ENCODE results near the gene NCK2. TPM values are rescaled to one million over a fixed set of nuclear protein-coding genes. Genes with fewer than 3 reads are reported as not detected.

NCK2 gene
- total RNA-seq, 1 donor from 2014 or later, result 90.0 TPM

DNA sequence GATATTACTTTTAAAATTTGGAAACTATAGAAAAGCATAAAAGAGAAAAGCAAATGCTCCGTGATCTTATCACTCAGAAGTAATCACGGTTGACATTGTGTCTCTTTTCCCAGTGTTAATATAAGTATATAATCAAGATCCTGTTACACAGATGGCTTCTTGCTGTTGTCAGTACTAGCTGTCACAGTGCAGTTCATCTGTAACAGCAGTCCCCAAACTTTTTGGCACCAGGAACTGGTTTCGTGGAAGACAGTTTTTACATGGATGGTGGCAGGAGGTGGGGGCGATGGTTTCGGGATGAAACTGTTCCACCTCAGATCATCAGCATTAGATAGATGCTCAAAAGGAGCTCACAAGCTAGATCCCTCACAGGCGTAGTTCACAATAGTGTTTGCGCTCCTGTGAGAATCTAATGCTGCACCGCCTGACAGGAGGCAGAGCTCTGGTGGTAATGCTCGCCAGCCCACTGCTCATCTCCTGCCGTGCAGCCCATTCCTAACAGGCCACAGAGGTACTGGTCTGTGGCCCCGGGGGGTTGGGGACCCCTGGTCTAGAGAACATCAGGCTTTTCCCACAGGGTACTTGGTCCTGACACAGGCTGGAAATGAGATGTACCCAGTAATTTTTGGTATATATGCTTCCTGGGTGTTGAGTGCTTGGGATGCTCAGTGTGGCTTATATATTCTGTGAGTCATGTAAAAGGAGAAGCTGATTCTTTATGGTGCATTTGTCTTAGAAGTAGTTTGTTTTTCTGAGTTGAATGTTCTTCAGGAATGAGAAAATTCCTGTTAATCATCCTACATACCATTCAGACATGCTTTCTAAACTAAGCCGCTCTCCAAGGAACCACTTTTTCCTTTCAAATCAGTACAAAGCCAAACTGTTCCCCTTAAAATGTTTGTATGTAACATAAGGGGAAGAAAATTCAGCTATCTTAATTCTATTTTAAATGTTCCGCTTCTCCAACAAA, 121.8 kb downstream of the NCK2 start:
- Histone ChIP-seq H3K27me3 (ENCODE audit: control insufficient read depth, insufficient read depth, low read length) (no peaks in the 10 kb centered on the region), H3K36me3 (ENCODE audit: control insufficient read depth, insufficient read depth, low read length) (peaks cover 3% of the 10 kb centered on the region), H3K4me3 (ENCODE audit: low read depth, low read length) (no peak overlapping the region)
- DNase-seq (ENCODE audit: low read depth) (peak; percentile 43), FAIRE-seq (no peak)
- TF ChIP-seq, protein P1, sequence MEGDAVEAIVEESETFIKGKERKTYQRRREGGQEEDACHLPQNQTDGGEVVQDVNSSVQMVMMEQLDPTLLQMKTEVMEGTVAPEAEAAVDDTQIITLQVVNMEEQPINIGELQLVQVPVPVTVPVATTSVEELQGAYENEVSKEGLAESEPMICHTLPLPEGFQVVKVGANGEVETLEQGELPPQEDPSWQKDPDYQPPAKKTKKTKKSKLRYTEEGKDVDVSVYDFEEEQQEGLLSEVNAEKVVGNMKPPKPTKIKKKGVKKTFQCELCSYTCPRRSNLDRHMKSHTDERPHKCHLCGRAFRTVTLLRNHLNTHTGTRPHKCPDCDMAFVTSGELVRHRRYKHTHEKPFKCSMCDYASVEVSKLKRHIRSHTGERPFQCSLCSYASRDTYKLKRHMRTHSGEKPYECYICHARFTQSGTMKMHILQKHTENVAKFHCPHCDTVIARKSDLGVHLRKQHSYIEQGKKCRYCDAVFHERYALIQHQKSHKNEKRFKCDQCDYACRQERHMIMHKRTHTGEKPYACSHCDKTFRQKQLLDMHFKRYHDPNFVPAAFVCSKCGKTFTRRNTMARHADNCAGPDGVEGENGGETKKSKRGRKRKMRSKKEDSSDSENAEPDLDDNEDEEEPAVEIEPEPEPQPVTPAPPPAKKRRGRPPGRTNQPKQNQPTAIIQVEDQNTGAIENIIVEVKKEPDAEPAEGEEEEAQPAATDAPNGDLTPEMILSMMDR (IDR thresholded peaks at IDR 0.05; ENCODE audit: insufficient read depth, low read length, severe bottlenecking), result no peak

DNA sequence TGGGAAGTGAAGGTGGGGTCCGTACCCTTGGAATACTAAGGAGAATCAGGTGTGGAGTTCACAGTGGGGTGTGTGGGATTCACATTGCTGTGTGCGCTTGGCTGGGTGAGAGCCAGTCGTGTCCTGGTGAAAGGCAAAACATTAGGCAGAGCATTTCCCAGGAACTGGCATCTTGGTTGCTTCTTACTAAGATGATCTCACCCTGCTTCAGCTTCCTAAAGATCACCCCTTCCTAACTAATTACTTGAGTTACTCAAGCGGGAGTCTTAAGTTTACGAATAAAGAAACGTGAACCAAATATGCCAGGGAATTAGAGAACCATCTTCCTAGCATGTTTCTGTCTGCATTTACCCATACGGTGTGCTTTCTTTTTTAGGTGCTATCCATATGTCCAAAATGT, 122.9 kb downstream of the NCK2 start:
- peaks cover 3% of the 10 kb centered on the region for H3K36me3 ChIP-seq (ENCODE audit: control insufficient read depth, insufficient read depth, low read length)
- no peak overlapping the region for H3K4me3 ChIP-seq (ENCODE audit: low read depth, low read length)
- no peaks in the 10 kb centered on the region for H3K27me3 ChIP-seq (ENCODE audit: control insufficient read depth, insufficient read depth, low read length)
- FAIRE-seq (no peak), DNase-seq (ENCODE audit: low read depth) (no peak)
- TF ChIP-seq, protein P1 (IDR thresholded peaks at IDR 0.05; ENCODE audit: insufficient read depth, low read length, severe bottlenecking), result no peak

DNA sequence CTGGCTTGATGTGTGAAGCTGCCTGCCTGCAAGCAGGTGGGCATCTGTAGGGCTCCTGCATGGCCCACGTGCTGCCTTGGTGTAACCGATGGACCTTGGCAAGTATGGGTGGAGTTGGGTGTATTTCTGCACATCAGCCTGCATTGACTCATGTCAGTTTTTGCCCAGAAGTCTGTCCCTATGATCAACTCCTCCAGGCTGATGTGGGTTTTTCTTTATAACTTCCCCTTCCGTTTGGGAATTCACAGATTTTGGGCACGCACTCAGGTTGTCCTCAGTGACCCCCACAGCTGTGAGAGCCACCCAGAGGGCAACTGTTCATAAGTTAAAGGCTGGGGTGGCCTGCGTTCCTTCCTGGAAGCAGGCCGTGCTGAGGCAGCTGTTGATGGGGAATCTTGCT, 123.3 kb downstream of the NCK2 start:
- no peak for FAIRE-seq
- no peak overlapping the region for H3K4me3 ChIP-seq (ENCODE audit: low read depth, low read length)
- DNase-seq (ENCODE audit: low read depth), result no peak
- no peaks in the 10 kb centered on the region for H3K27me3 ChIP-seq (ENCODE audit: control insufficient read depth, insufficient read depth, low read length)
- H3K36me3 ChIP-seq (ENCODE audit: control insufficient read depth, insufficient read depth, low read length), result peaks cover 4% of the 10 kb centered on the region
- TF ChIP-seq, protein P1 (IDR thresholded peaks at IDR 0.05; ENCODE audit: insufficient read depth, low read length, severe bottlenecking), result no peak

DNA sequence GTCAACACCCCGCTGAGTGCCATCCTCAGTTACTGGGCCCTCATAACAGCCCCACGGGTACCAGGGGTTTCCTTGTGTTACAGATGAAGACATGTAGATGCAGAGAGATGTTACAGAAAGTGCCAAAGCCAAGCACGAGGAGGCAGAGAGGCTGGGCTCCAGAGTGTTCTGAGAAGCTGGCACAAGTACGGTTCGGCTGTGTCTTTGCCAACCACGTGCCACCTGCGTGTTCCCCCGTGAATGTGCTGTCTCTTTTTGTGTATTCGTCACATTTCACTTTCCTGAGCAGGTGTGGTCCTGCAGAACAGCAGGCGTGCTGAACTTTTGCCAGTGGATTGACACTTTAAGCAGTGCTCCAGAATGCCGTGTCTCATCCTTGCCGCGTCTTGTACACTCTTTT, 124.6 kb downstream of the NCK2 start:
- H3K4me3 ChIP-seq (ENCODE audit: low read depth, low read length), result no peak overlapping the region
- no peak for FAIRE-seq
- H3K36me3 ChIP-seq (ENCODE audit: control insufficient read depth, insufficient read depth, low read length), result peaks cover 4% of the 10 kb centered on the region
- DNase-seq (ENCODE audit: low read depth), result no peak
- no peaks in the 10 kb centered on the region for H3K27me3 ChIP-seq (ENCODE audit: control insufficient read depth, insufficient read depth, low read length)
- TF ChIP-seq, protein P1 (IDR thresholded peaks at IDR 0.05; ENCODE audit: insufficient read depth, low read length, severe bottlenecking), result no peak

DNA sequence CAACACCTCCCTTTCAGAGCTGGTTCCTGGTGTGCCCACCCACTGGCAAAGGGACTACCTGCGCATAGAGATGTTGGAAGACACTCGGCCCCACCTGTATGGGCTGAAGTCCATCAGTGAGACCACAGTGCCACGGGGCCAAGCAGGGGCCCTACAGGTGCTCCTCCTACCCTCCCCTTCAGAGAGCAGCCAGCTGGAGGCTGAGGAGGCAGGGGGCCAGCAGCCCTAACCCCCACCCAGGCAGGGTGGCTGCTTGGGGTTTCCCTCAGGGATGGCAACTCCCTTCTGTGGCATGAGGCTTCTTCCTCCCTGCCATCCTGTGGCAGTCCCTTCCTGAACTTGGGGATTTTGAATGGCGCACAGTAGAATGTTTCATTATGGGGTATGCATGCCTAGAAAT, 125.3 kb downstream of the NCK2 start:
- Histone ChIP-seq H3K36me3 (ENCODE audit: control insufficient read depth, insufficient read depth, low read length) (peaks cover 4% of the 10 kb centered on the region), H3K4me3 (ENCODE audit: low read depth, low read length) (no peak overlapping the region), H3K27me3 (ENCODE audit: control insufficient read depth, insufficient read depth, low read length) (no peaks in the 10 kb centered on the region)
- no peak for DNase-seq (ENCODE audit: low read depth)
- TF ChIP-seq, protein P1 (IDR thresholded peaks at IDR 0.05; ENCODE audit: insufficient read depth, low read length, severe bottlenecking), result no peak
- FAIRE-seq, result no peak

All from bronchial epithelial cell (primary cell).